Ishikawa (cell line): ENCODE data around the gene PIP5K1C.

Experiments
- CEBPB ChIP-seq: IDR thresholded peaks from 2 replicates; pipeline ENCODE4 v1.6.1; 2012
- CREB1 ChIP-seq: IDR thresholded peaks from 2 replicates; pipeline ENCODE4 v1.6.1; 2012; ENCODE audit warnings: low read depth
- EGR1 ChIP-seq: IDR thresholded peaks from 2 replicates; pipeline ENCODE4 v1.6.1; 2012
- EP300 ChIP-seq: IDR thresholded peaks from 2 replicates; pipeline ENCODE4 v1.6.1; 2012; ENCODE audit warnings: borderline replicate concordance
- FOXM1 ChIP-seq: IDR thresholded peaks from 2 replicates; pipeline ENCODE4 v1.6.1; 2012; ENCODE audit warnings: low read depth, borderline replicate concordance
- NFIC ChIP-seq: IDR thresholded peaks from 2 replicates; pipeline ENCODE4 v1.6.1; 2012
- RAD21 ChIP-seq: IDR thresholded peaks from 2 replicates; pipeline ENCODE4 v1.6.1; 2012; ENCODE audit warnings: low read depth
- TAF1 ChIP-seq: IDR thresholded peaks from 2 replicates; pipeline ENCODE4 v1.6.1; 2012; ENCODE audit warnings: low read depth, mild to moderate bottlenecking
- TCF12 ChIP-seq: IDR thresholded peaks from 2 replicates; pipeline ENCODE4 v1.6.1; 2012; ENCODE audit warnings: low read depth
- TEAD4 ChIP-seq: IDR thresholded peaks from 2 replicates; pipeline ENCODE4 v1.6.1; 2012
- YY1 ChIP-seq: IDR thresholded peaks from 2 replicates; pipeline ENCODE4 v1.6.1; 2012; ENCODE audit warnings: low read depth
- ZBTB7A ChIP-seq: IDR thresholded peaks from 2 replicates; pipeline ENCODE4 v1.6.1; 2012; ENCODE audit warnings: low read depth
- TF ChIP-seq, protein P1 (sequence below): IDR thresholded peaks from 2 replicates; pipeline ENCODE4 v1.6.1; 2012
- TF ChIP-seq, protein P2 (sequence below): IDR thresholded peaks from 2 replicates; pipeline ENCODE4 v1.6.1; 2012
- TF ChIP-seq, protein P3 (sequence below): IDR thresholded peaks from 2 replicates; pipeline ENCODE4 v1.6.1; 2012; ENCODE audit warnings: low read depth, mild to moderate bottlenecking

The PIP5K1C gene

DNA sequence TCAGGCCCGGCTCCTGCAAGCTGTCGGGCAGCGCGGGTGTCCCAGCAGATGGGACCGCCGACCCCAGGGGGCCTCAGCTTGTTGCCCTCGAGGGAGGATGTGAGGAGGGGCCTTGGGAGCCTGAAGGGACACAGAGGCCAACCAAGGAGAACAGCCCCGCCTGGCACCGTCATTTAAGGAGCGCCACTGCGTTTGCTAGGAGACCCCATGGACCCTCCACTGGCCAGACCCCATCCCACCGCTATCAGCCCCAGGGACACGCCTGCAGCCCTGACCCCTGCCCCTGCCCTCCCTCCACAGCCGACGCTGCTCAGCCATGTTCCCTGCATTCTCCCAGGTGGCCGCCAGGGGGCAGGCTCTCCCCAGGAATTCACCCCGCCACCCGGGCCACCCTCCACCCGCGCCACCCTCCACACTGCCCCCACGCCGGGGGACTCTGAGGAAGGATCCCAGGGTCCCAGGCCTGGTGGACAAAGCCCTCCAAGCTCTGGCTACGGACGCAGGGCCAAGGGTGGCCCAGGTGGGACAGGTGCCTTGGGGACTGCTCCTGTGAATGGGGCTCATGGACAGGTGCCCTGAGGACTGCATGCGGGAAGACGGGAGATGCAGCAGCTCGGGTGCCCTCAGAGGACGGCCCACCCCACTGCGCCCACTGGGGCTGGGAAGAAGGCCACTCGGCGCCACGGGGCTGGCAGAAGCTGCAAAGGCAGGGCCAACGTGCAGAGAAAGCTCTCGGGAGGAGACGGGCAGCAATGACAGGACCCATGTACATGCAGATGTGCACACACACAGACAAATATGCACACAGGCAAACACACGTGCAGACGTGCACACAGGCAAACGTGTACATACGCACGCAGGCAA is 34.4 kb downstream of the PIP5K1C start:
- no peak for TF ChIP-seq EGR1
- peak; percentile 80; the same call in 1 of the 2 replicates for TF ChIP-seq ZBTB7A
- TF ChIP-seq, protein P1, sequence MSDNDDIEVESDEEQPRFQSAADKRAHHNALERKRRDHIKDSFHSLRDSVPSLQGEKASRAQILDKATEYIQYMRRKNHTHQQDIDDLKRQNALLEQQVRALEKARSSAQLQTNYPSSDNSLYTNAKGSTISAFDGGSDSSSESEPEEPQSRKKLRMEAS, result 0 out of 2 replicates have a peak, but pooled peaks have one; percentile 16
- no peak for TF ChIP-seq YY1
- TF ChIP-seq NFIC, result no peak
- TF ChIP-seq, protein P2, sequence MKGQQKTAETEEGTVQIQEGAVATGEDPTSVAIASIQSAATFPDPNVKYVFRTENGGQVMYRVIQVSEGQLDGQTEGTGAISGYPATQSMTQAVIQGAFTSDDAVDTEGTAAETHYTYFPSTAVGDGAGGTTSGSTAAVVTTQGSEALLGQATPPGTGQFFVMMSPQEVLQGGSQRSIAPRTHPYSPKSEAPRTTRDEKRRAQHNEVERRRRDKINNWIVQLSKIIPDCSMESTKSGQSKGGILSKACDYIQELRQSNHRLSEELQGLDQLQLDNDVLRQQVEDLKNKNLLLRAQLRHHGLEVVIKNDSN, result no peak
- TF ChIP-seq RAD21, result peak; percentile 87
- TF ChIP-seq, protein P3, sequence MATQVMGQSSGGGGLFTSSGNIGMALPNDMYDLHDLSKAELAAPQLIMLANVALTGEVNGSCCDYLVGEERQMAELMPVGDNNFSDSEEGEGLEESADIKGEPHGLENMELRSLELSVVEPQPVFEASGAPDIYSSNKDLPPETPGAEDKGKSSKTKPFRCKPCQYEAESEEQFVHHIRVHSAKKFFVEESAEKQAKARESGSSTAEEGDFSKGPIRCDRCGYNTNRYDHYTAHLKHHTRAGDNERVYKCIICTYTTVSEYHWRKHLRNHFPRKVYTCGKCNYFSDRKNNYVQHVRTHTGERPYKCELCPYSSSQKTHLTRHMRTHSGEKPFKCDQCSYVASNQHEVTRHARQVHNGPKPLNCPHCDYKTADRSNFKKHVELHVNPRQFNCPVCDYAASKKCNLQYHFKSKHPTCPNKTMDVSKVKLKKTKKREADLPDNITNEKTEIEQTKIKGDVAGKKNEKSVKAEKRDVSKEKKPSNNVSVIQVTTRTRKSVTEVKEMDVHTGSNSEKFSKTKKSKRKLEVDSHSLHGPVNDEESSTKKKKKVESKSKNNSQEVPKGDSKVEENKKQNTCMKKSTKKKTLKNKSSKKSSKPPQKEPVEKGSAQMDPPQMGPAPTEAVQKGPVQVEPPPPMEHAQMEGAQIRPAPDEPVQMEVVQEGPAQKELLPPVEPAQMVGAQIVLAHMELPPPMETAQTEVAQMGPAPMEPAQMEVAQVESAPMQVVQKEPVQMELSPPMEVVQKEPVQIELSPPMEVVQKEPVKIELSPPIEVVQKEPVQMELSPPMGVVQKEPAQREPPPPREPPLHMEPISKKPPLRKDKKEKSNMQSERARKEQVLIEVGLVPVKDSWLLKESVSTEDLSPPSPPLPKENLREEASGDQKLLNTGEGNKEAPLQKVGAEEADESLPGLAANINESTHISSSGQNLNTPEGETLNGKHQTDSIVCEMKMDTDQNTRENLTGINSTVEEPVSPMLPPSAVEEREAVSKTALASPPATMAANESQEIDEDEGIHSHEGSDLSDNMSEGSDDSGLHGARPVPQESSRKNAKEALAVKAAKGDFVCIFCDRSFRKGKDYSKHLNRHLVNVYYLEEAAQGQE, result no peak
- TF ChIP-seq TCF12, result no peak; the same call in 1 of the 2 replicates
- TF ChIP-seq CREB1, result no peak
- no peak for TF ChIP-seq FOXM1
- no peak for TF ChIP-seq EP300
- TF ChIP-seq TEAD4, result peak; percentile 63
- no peak for TF ChIP-seq CEBPB
- TF ChIP-seq TAF1, result no peak

DNA sequence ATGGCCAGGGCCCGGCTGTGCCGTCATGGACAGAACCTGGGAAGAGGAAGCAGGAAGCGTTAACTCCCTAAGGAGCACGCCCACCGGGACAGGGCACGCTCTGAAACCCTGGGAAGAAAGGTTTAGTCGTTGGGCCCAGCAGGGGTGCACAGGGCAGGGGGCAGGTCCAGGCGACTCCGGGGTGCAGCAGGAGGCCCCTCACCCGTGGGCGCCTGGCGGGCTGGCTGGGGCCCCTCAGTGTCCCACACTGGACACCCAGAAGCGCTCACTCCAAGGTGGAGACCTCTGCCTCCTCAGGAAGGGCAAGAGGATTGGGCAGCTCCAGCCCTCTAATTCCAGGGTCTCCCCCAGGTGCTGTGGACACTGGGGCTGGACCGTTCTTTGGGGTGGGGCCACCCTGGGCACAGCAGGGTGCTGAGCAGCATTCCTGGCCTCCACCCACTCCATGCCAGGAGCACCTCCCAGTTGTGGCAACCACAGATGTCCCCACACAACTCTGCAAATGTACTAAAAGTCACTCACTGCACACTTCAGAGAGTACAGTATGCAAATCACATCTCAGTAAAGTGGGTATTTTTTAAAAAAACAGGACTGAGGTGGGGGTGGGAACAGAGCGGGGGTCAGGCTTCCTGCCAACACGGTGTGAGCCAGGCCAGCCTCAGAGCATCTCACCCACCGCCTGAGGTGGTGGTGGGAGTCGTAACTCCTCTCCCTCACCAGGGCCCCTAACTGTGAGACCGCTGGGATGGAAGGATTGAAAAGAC is 35.2 kb downstream of the PIP5K1C start:
- TF ChIP-seq, protein P1, result no peak
- TF ChIP-seq TCF12 (no peak), EGR1 (0 out of 2 replicates have a peak, but pooled peaks have one; percentile 60), TEAD4 (peak; percentile 28; the same call in 1 of the 2 replicates), ZBTB7A (no peak)

GRCh38 chr19:3663838-3664237 is 36.4 kb downstream of the PIP5K1C start:
- TF ChIP-seq NFIC, result no peak
- no peak for TF ChIP-seq RAD21
- TF ChIP-seq EP300, result no peak
- TF ChIP-seq, protein P2, result no peak

DNA sequence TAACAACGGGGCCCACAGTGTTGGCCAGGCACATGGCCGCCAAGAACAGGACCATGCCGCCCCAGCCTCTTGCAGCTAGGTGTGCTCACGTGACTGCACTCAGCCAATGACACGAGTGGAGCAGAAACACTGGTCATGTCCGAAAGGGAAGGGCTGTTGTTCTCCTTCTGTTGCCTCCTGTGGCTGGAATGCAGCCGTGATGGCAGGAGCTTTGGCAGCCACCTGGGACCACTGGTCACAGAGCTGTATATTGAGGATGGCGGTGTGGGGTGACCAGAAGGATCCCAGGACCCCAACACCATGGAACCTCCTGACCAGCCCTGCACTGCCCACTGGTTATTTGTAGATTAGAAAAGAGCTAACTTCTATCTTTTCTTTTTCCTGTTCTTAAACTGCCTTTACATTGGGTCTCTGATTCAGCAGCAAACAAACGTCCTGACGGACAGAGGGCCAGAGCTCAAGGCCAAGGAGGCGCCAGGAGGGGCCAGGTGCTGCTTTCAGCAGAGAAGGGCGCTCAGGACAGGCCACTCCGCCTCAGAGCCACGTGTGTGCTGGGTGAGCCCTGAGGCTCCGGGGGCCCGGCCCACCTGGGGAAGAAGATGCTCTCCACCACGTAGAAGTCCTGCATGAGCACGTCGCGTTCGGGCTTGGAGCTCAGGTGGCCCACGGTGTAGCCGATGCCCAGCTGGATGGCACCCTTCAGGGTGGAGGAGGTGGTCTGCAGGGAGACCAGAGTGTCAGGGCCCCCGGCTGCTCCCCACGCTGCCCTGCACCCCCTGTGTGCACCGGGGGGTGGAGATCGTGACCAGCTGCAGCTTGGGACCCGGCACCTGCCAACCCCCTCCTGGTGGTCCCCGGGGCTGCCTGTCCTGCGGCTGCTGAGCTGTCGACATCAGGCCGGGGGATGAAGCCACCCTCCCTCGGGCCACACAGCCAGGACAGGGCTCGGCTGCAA is 38.7 kb downstream of the PIP5K1C start:
- TF ChIP-seq TCF12, result no peak
- TF ChIP-seq, protein P3, result no peak
- TF ChIP-seq NFIC, result no peak
- TF ChIP-seq TEAD4, result no peak
- TF ChIP-seq, protein P2, result no peak
- no peak for TF ChIP-seq ZBTB7A
- no peak for TF ChIP-seq CEBPB
- no peak for TF ChIP-seq EP300
- TF ChIP-seq CREB1, result no peak
- TF ChIP-seq RAD21, result no peak
- no peak for TF ChIP-seq YY1
- no peak for TF ChIP-seq TAF1
